Peyer's patch (tissue), 4 donors: ENCODE data around the gene LAMB1.

Experiments used
- CTCF ChIP-seq, 6 experiments: fragments of 450-650 bp in 4 of 6; fragments of 200-600 bp in 2 of 6; sonication (generic) in 1 of 6; IDR thresholded peaks; one replicate each; pipeline ENCODE4 v1.5.1; 2017 to 2019; ENCODE audit warnings: antibody characterized with exemption in 6 of 6, mild to moderate bottlenecking in 3 of 6, moderate library complexity in 1 of 6
- POLR2A ChIP-seq, 2 donors: fragments of 450-650 bp; IDR thresholded peaks; one replicate each; pipeline ENCODE4 v1.5.1; 2017; ENCODE audit warnings: antibody characterized with exemption in 2 of 2, mild to moderate bottlenecking in 2 of 2, moderate library complexity in 2 of 2

- TF ChIP-seq POLR2A (IDR thresholded peaks at IDR 0.05) (no peak), CTCF (IDR thresholded peaks at IDR 0.05) (no peak)
Measured at GRCh38 chr7:107917763-107918651, 85.0 kb downstream of the LAMB1 start.
